T-helper 2 cell treated with Interferon-gamma antibody and Interleukin-4, amounts not matched to agents 5 μg/mL and 100 μg/mL, for 36 hours (primary cell): ENCODE measurements around the gene GDPD5.
"Not testable (repeated sequence)": the region's sequence is repeated elsewhere in the genome, so short reads cannot be mapped to it uniquely, and the experiment has no call there.

Experiments
- DNase-seq: peaks from one replicate; pipeline ENCODE4 v3.0.0; 2021; ENCODE audit warnings: low spot score
- H3K27ac Mint-ChIP-seq: one replicate; pipeline ENCODE4 v1.8.0; 2021; ENCODE audit warnings: mild to moderate bottlenecking, mixed read lengths
- H3K27me3 Mint-ChIP-seq: one replicate; pipeline ENCODE4 v1.8.0; 2021; ENCODE audit warnings: low read depth, mixed read lengths
- H3K36me3 Mint-ChIP-seq: one replicate; pipeline ENCODE4 v1.8.0; 2021; ENCODE audit warnings: low read depth, mixed read lengths
- H3K4me1 Mint-ChIP-seq: one replicate; pipeline ENCODE4 v1.8.0; 2021; ENCODE audit warnings: low read depth, mixed read lengths
- H3K4me3 Mint-ChIP-seq: one replicate; pipeline ENCODE4 v1.8.0; 2022; ENCODE audit warnings: mild to moderate bottlenecking, moderate library complexity, mixed read lengths
- H3K9me3 Mint-ChIP-seq: one replicate; pipeline ENCODE4 v1.8.0; 2021; ENCODE audit warnings: mixed read lengths

The GDPD5 gene

DNA sequence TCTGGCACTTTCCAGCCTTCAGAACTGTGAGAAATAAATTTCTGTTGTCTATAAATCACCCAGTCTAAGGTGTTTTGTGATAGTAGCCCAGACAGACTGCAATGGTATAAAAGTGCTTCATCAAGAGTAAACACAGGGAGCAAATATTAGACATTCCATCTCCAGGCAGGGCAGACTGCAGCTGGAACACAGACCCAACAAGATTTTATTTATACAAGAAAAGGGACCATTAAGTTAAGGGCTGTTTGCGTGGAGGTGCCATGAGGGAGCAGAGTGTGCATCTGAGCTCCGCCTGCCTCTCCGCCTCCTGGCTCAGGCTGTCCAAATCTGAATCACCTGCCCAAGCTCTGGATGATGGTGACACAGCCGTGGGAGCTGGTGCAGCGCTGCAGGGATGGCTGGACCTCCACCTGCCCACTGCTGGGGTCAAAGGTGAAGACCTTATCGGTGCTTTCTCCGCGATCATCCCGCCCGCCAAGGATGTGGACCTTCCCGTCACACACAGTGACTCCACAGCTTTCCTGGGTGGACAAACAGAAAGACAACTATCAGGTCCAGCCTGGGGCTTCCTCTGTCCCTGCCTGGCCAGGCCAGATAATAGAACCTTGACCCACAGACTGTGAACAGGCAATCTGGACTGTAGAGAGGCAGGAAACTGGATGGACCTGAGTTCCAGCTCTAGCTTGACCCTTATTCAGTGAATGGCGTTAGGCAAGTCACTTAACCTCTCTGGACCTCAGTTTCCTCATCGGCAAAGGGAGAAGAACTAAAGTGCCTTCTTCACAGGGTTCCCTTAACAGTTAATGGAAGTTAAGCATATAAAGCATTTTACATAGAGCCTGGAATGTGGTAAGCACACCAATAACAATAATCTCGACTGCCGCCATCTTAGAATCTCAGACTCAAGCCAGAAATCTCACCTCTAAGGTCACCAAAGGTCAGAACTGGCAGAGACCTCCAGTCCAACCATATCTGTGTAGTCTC, 103.2 kb downstream of the GDPD5 start:
- Mint-ChIP-seq H3K36me3 (no peaks in the 10 kb centered on the region), H3K27ac (no peak overlapping the region), H3K4me3 (no peak overlapping the region), H3K9me3 (no peaks in the 10 kb centered on the region), H3K27me3 (peaks cover 3% of the 10 kb centered on the region), H3K4me1 (peaks cover under 1% of the 10 kb centered on the region)
- DNase-seq = no peak

DNA sequence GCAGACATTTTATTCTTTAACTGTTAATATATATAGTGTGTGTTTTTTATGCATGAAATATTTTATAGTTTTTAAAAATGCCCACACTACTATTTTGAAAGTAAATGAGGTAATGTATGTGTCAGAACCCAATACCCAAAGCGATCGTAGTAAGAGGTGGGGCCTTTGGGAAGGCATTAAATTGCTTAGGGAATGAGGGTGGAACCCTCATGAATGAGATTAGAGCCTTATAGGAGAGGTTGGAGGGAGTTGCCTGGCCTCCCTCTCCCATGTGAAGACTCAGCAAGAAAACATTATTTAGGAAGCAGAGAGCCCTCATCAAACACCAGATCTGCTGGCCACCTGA, 103.9 kb downstream of the GDPD5 start:
- DNase-seq = no peak
- H3K4me3 Mint-ChIP-seq = no peak overlapping the region
- H3K27ac Mint-ChIP-seq = no peak overlapping the region
- H3K36me3 Mint-ChIP-seq = peaks cover 2% of the 10 kb centered on the region
- H3K4me1 Mint-ChIP-seq = no peaks in the 10 kb centered on the region
- no peaks in the 10 kb centered on the region for H3K9me3 Mint-ChIP-seq
- H3K27me3 Mint-ChIP-seq = no peaks in the 10 kb centered on the region

DNA sequence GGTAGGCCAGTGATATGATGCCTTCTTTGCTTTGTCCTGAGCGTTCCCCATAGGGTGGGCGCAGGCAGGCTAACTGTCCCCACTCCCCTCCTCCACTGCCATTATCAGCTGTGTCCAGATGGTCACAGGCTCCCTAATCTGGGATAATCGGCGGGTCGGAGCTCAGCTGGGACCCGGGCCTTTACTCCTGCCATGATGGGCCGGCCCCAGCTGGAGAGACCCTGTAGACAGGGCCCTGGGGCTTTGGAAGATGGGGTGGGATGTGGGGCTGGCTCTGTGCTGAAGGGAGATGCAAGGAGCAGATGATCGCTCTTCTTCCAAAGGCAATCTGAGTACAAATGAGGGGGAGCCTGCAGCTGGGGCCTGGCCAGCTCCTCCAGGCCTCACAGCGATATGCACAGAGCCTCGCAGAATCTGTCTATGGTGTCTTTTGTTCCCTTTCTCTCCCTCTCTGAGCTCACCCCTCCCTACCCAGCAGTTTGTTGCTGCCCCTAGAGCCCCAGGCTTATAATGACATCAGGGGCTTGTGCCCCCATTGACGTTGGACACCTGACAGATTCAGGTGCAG, 104.6 kb downstream of the GDPD5 start:
- Mint-ChIP-seq H3K36me3 (peaks cover 5% of the 10 kb centered on the region), H3K4me1 (no peaks in the 10 kb centered on the region), H3K27ac (no peak overlapping the region), H3K27me3 (no peaks in the 10 kb centered on the region), H3K4me3 (no peak overlapping the region), H3K9me3 (no peaks in the 10 kb centered on the region)
- DNase-seq = no peak

DNA sequence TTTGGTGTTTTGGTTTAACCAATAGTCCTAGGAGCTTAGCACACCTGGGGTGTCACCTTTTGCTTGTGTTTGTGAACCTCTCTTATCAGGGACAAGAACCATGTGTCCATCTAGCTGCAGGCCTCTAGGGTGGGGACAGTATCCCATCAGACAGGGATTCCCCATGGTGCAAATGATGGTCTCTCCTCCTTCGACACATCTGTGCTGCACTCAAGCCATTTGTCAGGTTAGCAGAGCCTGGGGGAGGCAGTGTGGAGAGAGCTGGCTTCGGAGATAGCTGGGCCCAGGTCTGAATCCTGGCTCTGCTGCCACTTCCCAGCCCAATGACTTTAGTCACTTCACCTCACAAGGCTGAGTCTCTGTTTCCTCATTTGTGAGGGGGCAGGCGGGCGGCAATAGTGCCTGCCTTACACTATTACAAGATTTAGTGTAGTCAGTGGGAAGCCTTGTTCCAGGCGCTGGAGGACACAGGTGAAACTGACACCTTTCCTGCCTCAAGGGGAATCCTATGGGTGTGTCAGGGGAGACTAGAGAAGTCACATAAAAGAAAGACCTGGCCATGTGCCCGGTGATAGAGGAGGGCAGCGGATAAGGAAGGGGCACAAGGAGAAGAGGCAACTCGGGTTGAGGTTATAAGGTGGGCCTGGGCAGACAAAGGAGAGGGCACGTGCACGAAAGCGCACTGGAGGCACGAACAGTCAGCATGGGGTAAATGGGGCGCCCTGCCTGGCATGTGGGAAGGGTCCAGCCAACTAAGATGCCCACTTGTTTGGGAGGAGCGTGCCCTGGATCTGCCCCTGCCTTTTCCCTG, 105.3 kb downstream of the GDPD5 start:
- no peaks in the 10 kb centered on the region for H3K9me3 Mint-ChIP-seq
- peaks cover 5% of the 10 kb centered on the region for H3K36me3 Mint-ChIP-seq
- H3K4me1 Mint-ChIP-seq = no peaks in the 10 kb centered on the region
- no peak for DNase-seq
- no peaks in the 10 kb centered on the region for H3K27me3 Mint-ChIP-seq
- H3K4me3 Mint-ChIP-seq = no peak overlapping the region
- H3K27ac Mint-ChIP-seq = no peak overlapping the region

DNA sequence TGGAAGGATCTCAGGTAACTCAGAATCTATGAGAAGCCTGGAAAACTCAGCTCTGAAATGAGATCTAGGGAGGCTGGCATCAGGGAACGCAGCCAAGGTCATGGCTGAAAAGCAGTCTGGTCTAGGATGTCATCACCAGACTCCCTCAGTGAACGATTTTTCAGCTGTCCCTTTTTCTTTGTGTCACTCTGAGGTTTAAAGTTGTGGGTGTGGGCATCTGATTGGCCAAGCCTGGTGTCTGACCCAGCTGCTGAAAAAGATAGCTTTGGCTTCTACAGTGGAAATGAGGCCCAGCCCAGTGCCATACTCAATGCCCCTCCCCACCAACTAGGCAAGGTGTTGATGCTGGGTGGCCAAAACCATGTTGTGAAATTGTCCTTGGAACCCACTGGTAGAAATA, 111.9 kb downstream of the GDPD5 start:
- no peak for DNase-seq
- peaks cover 25% of the 10 kb centered on the region for H3K36me3 Mint-ChIP-seq
- no peak overlapping the region for H3K4me3 Mint-ChIP-seq
- no peak overlapping the region for H3K27ac Mint-ChIP-seq
- no peaks in the 10 kb centered on the region for H3K4me1 Mint-ChIP-seq
- no peaks in the 10 kb centered on the region for H3K9me3 Mint-ChIP-seq
- H3K27me3 Mint-ChIP-seq = no peaks in the 10 kb centered on the region

DNA sequence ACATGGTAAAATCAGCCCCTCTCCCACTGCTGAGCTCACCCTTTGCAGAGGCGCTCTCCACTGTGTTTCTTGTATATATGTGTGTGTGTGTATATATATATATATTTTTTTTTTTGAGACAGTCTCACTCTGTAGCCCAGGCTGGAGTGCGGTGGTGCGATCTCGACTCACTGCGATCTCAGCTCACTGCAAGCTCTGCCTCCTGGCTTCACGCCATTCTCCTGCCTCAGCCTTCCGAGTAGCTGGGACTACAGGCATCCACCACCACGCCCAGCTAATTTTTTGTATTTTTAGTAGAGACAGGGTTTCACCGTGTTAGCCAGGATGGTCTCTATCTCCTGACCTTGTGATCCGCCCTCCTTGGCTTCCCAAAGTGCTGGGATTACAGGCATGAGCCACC, 112.6 kb downstream of the GDPD5 start:
- not testable (repeated sequence) for H3K27me3 Mint-ChIP-seq, H3K9me3 Mint-ChIP-seq, H3K4me3 Mint-ChIP-seq, DNase-seq, H3K4me1 Mint-ChIP-seq, H3K27ac Mint-ChIP-seq
- H3K36me3 Mint-ChIP-seq = peaks cover 25% of the 10 kb centered on the region

DNA sequence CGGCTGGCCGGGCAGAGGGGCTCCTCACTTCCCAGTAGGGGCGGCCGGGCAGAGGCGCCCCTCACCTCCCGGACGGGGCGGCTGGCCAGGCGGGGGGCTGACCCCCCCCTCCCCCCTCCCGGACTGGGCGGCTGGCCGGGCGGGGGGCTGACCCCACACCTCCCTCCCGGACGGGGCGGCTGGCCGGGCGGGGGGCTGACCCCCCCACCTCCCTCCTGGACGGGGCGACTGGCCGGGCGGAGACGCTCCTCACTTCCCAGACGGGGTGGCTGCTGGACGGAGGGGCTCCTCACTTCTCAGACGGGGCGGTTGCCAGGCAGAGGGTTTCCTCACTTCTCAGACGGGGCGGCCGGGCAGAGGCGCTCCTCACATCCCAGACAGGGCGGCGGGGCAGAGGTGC, 115.8 kb downstream of the GDPD5 start:
- not testable (repeated sequence) for H3K4me1 Mint-ChIP-seq, DNase-seq, H3K9me3 Mint-ChIP-seq, H3K27me3 Mint-ChIP-seq, H3K27ac Mint-ChIP-seq, H3K4me3 Mint-ChIP-seq
- peaks cover 43% of the 10 kb centered on the region for H3K36me3 Mint-ChIP-seq

DNA sequence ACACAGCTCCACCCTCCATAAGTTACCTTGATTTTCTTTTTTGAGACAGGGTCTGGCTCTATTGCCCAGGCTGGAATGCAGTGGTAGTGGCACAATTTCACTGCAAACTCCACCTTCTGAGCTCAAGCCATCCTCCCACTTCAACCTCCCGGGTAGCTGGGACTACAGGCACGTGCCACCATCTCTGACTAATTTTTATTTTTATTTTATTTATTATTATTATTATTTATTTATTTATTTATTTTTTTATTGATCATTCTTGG, 116.9 kb downstream of the GDPD5 start:
- Mint-ChIP-seq H3K4me1 (peaks cover 10% of the 10 kb centered on the region), H3K9me3 (no peaks in the 10 kb centered on the region), H3K36me3 (peaks cover 49% of the 10 kb centered on the region), H3K4me3 (no peak overlapping the region), H3K27ac (no peak overlapping the region), H3K27me3 (no peaks in the 10 kb centered on the region)
- no peak for DNase-seq

DNA sequence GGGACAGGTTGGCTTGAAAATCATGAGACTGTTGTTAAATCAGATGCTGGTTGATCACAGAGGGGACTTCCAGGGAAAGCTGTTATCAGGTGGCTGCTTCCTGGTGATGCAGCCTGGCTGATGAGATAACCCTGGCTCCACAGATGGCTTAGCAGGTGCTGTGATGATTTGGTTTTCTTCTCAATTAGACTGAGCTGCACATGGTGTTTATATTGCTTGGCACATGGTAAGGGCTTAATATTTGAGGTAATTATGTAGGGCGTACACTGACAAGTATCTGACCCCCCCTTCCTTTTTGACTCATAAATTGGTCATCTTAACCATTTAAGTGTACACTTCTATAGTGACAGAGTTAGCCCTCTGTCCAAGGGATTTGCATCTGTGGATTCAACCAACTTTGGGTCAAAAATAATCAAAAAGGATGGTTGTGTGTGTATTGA, 119.4 kb downstream of the GDPD5 start:
- Mint-ChIP-seq H3K4me3 (no peak overlapping the region), H3K9me3 (no peaks in the 10 kb centered on the region), H3K27me3 (no peaks in the 10 kb centered on the region), H3K36me3 (peaks cover 60% of the 10 kb centered on the region), H3K27ac (no peak overlapping the region), H3K4me1 (peaks cover 35% of the 10 kb centered on the region)
- no peak for DNase-seq

DNA sequence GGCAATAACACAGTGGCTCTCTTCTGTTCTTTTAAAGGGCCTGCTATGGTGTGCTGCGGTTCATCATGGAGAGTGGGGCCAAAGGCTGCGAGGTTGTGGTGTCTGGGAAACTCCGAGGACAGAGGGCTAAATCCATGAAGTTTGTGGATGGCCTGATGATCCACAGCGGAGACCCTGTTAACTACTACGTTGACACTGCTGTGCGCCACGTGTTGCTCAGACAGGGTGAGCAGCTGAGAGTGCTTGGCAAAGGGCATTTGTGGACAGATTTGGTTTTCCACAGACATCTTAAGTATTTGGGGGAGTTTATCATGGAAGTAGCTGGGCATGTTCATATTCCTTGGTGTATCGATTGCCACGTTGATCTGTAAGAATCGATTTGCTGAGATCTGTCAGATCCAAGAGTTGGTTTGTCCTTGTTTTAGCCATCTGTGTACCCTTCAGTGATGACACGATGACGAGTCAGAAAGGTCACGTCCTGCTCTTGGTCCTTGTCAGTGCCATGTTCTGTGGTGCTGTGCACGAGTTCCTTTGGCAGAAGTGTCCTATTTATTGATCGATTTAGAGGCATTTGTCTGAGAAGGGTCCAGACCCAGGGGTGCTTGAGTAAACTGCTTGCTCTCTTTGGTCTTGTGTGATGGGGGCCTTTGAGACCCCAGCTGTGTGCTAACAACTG, 121.6 kb downstream of the GDPD5 start:
- no peak overlapping the region for H3K27ac Mint-ChIP-seq
- H3K9me3 Mint-ChIP-seq = no peaks in the 10 kb centered on the region
- H3K36me3 Mint-ChIP-seq = peaks cover 80% of the 10 kb centered on the region
- no peaks in the 10 kb centered on the region for H3K27me3 Mint-ChIP-seq
- no peak for DNase-seq
- peaks cover 48% of the 10 kb centered on the region for H3K4me1 Mint-ChIP-seq
- peak overlapping the region; percentile 15 for H3K4me3 Mint-ChIP-seq

DNA sequence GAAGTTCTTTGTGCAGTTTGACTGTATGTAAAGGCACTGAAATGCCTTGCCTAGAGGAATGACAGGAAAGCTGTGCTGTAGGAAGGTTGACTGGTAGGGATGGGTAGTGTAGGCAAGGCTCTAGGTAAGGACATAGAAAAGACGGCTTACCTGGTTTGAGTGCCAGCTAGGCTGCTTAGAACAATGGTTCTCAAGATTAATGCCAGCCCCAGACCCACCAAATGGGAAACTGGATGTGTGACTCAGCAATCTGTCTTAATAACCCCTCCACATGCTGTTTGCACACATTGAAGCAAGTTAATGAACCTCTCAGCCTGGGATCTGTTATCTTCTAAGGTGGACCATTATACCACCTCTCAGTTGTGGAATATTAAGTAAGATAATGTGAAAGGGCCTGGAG, 122.7 kb downstream of the GDPD5 start:
- no peak for DNase-seq
- Mint-ChIP-seq H3K27me3 (no peaks in the 10 kb centered on the region), H3K9me3 (no peaks in the 10 kb centered on the region), H3K4me1 (peaks cover 50% of the 10 kb centered on the region), H3K4me3 (peak overlapping the region; percentile 97), H3K27ac (peak overlapping the region; percentile 4), H3K36me3 (peaks cover 79% of the 10 kb centered on the region)

DNA sequence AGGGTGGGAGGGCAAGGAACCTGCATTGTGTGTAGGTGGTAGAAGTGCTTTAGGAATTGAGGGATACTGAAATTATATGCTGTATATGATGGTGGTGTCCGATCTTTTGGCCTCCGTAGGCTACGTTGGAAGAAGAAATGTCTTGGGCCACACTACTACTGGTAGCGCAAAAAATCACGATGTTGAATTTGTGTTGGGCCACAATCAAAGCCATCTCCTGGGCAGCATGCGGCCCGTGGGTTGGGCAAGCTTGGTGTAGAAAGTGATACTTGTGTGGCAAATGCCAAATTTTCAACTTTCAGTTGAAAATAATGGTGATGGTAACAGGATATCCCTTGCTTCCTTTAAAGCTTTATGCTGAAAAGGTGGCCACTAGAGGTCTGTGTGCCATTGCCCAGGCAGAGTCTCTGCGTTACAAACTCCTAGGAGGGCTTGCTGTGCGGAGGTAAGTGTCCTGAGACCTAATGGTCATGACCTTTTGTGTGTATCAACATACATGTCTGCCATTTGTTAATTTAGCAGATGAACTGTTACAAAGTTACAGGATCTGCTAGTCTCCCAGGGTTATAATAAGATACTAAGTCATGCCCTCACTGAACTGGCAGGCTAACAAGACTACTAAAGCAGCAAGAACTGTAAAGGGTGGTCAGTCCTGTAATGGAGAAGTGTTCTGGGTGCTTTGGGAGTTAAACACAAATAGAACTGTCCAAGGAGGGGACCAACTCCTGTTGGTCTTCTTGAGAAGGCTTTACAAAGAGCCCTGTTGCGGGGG, 123.6 kb downstream of the GDPD5 start:
- no peaks in the 10 kb centered on the region for H3K9me3 Mint-ChIP-seq
- H3K4me3 Mint-ChIP-seq = peak overlapping the region; percentile 97
- no peaks in the 10 kb centered on the region for H3K27me3 Mint-ChIP-seq
- H3K36me3 Mint-ChIP-seq = peaks cover 74% of the 10 kb centered on the region
- peak overlapping the region; percentile 72 for H3K27ac Mint-ChIP-seq
- no peak for DNase-seq
- H3K4me1 Mint-ChIP-seq = peaks cover 45% of the 10 kb centered on the region

DNA sequence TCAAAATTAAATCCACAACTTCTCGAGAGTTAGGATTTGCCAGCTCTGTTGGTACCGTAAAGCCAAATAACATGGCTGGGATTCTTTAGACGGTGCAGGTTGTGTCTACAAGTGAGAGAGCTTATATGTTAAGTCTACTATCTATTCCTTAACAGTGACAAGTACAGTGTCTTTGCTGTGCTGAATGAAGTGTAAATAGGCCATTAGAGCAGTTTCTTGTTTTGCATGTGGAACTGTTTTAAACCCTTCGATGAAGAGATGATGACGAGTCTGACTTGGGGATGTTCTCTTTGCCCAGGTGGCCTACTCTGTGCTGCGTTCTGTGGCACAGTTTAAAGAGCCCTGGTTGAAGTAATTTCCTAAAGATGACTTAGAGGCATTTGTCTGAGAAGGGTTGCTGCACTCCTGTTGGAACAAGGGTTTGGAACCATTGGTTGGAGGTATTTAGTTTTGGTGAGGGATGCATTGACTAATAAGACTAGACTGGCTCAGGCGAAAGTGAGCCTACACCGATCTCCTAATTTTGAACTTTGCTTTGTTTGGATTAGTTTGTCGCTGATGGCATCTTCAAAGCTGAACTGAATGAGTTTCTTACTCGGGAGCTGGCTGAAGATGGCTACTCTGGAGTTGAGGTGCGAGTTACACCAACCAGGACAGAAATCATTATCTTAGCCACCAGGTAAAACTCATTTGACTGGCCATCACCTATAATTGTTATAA, 125.4 kb downstream of the GDPD5 start:
- peak overlapping the region; percentile 98 for H3K27ac Mint-ChIP-seq
- H3K36me3 Mint-ChIP-seq = peaks cover 57% of the 10 kb centered on the region
- no peak for DNase-seq
- H3K9me3 Mint-ChIP-seq = no peaks in the 10 kb centered on the region
- peaks cover 45% of the 10 kb centered on the region for H3K4me1 Mint-ChIP-seq
- peak overlapping the region; percentile 97 for H3K4me3 Mint-ChIP-seq
- peaks cover 7% of the 10 kb centered on the region for H3K27me3 Mint-ChIP-seq
